HG03196 (cell line): ENCODE measurements around the gene BRF1.
A peak's percentile ranks its signal among the peaks of the same experiment; 100 is the strongest.

Experiments
- ATAC-seq: cut with Tn5 transposase; IDR thresholded peaks from one replicate; pipeline ENCODE4 v1.9.1; 2021; ENCODE audit not compliant: unreplicated experiment

The BRF1 gene

DNA sequence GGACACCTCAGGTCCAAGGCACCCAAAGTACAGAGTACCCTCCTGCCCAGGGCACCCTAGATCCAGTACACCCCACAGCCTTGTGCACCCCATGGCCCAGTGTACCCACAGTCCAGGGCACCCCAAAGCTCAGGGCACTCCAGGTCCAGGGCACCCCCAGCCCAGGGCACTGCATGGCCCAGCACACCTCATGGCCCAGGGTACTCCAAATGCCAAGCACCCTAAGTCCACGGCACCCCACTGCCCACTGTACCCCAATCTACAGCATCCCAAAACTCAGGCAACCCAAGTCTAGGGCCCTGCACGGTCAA, 138.2 kb downstream of the BRF1 start:
- no peak for ATAC-seq

DNA sequence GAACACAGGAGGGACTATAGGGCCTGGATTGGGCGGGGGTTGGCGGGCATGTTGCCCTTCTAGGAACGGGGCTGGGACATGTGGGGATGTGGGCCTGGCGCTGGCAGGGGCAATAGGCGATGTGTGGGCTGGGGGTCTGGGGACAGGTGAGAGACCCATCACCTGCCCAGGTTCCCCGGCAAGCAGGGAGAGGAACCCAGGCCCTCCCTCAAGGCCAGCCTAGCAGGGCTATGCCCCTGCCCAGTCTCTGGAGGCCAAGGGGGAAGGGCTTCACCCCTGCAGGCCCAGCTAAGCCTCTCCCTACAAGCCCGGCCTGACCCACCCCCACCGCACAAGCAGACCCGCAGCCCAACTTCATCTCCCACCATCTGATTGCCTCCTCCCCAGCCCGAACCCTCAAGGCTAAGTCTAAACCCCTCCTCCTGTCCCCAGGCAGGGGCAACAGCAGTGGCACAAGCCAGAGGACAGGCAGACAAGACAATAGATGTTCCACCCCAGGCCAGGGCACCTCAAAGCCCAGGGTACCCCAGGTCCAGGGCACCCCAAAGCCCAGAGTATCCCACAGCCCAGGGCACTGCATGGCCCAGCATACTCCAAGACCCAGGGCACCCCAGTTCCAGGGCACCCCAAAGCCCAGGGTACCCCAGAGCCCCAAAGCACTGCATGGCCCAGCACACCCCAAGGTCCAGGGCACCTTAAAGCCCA, 138.7 kb downstream of the BRF1 start:
- peak; percentile 91 for ATAC-seq

DNA sequence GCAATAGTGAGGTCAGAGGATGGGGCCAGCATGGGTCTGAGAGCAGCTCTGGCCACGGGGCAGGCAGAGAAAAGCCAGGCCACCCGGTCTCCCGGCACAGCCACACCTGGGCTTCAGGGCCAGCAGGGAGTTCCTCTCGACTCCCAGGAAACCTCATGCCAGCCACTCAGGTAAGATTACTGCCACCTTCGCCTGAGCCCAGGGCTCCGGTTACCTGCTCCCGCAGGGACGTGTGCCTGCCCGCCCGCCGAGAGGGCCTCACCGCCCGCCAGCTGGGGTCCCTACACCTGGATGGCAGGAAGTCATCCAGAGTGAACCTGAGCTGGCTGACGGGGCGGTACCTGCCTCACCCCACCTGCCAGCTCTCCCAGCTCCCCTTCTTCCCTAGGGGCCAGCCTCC, 139.5 kb downstream of the BRF1 start:
- ATAC-seq: no peak

DNA sequence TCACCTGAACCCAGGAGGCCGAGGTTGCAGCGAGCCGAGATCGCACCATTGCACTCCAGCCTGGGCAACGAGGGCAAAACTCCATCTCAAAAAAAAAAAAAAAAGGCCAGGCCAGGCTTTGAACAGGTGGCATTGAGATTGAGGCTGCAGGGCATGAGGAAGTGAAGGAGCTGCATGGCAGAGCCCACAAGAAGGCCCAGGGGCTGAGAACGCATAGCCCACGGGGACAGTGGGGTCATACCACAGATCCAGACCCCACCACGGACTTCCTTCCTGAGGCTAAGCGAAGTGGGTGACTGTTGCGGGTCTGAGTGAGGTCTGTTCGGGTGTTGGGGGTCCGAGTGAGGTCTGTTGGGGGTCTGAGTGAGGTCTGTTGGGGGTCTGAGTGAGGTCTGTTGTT, 140.0 kb downstream of the BRF1 start:
- ATAC-seq: no peak

DNA sequence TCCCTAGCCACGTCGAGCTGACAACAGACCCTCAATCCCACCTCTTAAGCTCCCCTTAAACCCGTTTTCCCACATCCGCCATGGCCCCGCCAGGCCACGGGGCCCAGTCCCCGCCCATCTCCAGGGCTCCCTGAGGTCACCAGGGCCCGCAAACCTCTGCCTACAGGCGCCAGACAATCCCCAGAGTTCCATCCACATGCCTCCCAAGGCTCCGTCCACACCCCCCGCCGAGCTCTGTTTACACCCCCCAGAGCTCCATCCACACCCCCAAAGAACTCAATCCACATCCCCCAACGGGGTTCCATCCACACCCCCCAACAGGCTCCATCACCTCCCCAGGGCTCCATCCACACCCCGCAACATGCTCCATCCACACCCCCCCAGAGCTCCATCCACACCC, 141.5 kb downstream of the BRF1 start:
- ATAC-seq: no peak
